ENCODE measurements around the gene DSCAM. TPM values are rescaled to one million over a fixed set of nuclear protein-coding genes. Genes with fewer than 3 reads are reported as not detected.

The DSCAM gene
- total and polyA plus RNA-seq, 2 experiments from 2014 or later = 0.07 TPM; not detected in 1

GRCh38 chr21:40687625-40688024 lies 159.3 kb downstream of the DSCAM start (continued):
- TF ChIP-seq ZNF114 (CRISPR knock-in tag; IDR thresholded peaks at IDR 0.05) = no peak
- no peak for TF ChIP-seq CTCF (conservative IDR thresholded peaks at IDR 0.05; ENCODE audit: low read depth in 2 of 2)

DNA sequence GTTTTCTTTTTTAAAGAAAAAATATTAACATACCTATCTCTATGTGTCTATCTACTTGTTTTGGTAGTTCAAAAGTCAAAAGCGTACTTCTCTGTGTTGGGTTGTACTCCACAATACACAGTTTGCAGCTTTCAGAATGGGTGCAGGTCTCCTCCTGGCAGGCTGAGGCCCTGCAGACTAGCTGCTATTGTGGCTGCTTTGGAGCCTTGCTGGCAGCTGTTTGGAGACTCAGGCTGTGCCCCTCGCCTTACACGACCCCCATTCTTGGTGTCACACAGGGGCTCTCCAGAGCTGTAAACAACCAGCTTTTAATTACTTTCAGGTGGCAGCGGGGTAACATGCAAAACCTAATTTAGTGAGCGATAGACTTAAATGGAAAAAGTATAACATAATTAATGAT lies 160.4 kb downstream of the DSCAM start:
- H3F3A ChIP-seq (replicated peaks; ENCODE audit: low read depth) = no peaks in the 10 kb centered on the region
- peaks cover 27% of the 10 kb centered on the region for H3K36me3 Mint-ChIP-seq (ENCODE audit: low read depth)
- H3K4me3 Mint-ChIP-seq = no peak overlapping the region
- no peaks in the 10 kb centered on the region for H3K9me2 ChIP-seq (ENCODE audit: insufficient read depth)
- no peak overlapping the region for H3K27ac ChIP-seq (ENCODE audit: low read depth)
- peaks cover 16% of the 10 kb centered on the region; the same call in 2 of the 3 replicates for H3K4me1 Mint-ChIP-seq
- no peaks in the 10 kb centered on the region for H3K79me2 ChIP-seq (replicated peaks; ENCODE audit: insufficient read depth)
- H3K4me2 ChIP-seq = no peak overlapping the region
- DNase-seq (ENCODE audit: low spot score) = no peak
- H4K20me1 ChIP-seq (replicated peaks; ENCODE audit: insufficient read depth) = no peaks in the 10 kb centered on the region
- ATAC-seq = peak; percentile 41; the same call in 1 of the 3 replicates
- no peaks in the 10 kb centered on the region; the same call in 1 of the 2 replicates for H3K36me3 ChIP-seq (ENCODE audit: insufficient read depth)
- no peak overlapping the region for H3K4me3 ChIP-seq
- no peak overlapping the region for H2AFZ ChIP-seq
- peaks cover 93% of the 10 kb centered on the region for H3K9me3 Mint-ChIP-seq
- peaks cover 9% of the 10 kb centered on the region for H3K27me3 Mint-ChIP-seq (ENCODE audit: insufficient read depth, low read depth, poor library complexity)
- no peaks in the 10 kb centered on the region for H3K27me3 ChIP-seq (ENCODE audit: insufficient read depth)
- H3K27ac Mint-ChIP-seq = no peak overlapping the region
- H3K4me1 ChIP-seq (ENCODE audit: insufficient read depth) = 0 out of 2 replicates have a peak, but pooled peaks cover 4% of the 10 kb centered on the region
- TF ChIP-seq JUNB (IDR thresholded peaks at IDR 0.05; ENCODE audit: unreplicated experiment) (no peak), REST (IDR thresholded peaks at IDR 0.05; ENCODE audit: unreplicated experiment) (no peak), CREB1 (CRISPR knock-in tag; IDR thresholded peaks at IDR 0.05; ENCODE audit: low read depth) (no peak), ETS1 (IDR thresholded peaks at IDR 0.05) (no peak), STAT1 (IDR thresholded peaks at IDR 0.05; ENCODE audit: unreplicated experiment) (no peak), EZH2 (IDR thresholded peaks at IDR 0.05; ENCODE audit: low read depth, unreplicated experiment) (no peak), POLR2AphosphoS5 (IDR thresholded peaks at IDR 0.05; ENCODE audit: low read depth) (no peak), NANOG (IDR thresholded peaks at IDR 0.05; ENCODE audit: borderline replicate concordance) (no peak), ZNF114 (CRISPR knock-in tag; IDR thresholded peaks at IDR 0.05) (no peak), EZH2phosphoT487 (IDR thresholded peaks at IDR 0.05; ENCODE audit: unreplicated experiment) (no peak), ZNF331 (CRISPR knock-in tag; IDR thresholded peaks at IDR 0.05; ENCODE audit: low read depth) (no peak)
- TF ChIP-seq, protein P1, sequence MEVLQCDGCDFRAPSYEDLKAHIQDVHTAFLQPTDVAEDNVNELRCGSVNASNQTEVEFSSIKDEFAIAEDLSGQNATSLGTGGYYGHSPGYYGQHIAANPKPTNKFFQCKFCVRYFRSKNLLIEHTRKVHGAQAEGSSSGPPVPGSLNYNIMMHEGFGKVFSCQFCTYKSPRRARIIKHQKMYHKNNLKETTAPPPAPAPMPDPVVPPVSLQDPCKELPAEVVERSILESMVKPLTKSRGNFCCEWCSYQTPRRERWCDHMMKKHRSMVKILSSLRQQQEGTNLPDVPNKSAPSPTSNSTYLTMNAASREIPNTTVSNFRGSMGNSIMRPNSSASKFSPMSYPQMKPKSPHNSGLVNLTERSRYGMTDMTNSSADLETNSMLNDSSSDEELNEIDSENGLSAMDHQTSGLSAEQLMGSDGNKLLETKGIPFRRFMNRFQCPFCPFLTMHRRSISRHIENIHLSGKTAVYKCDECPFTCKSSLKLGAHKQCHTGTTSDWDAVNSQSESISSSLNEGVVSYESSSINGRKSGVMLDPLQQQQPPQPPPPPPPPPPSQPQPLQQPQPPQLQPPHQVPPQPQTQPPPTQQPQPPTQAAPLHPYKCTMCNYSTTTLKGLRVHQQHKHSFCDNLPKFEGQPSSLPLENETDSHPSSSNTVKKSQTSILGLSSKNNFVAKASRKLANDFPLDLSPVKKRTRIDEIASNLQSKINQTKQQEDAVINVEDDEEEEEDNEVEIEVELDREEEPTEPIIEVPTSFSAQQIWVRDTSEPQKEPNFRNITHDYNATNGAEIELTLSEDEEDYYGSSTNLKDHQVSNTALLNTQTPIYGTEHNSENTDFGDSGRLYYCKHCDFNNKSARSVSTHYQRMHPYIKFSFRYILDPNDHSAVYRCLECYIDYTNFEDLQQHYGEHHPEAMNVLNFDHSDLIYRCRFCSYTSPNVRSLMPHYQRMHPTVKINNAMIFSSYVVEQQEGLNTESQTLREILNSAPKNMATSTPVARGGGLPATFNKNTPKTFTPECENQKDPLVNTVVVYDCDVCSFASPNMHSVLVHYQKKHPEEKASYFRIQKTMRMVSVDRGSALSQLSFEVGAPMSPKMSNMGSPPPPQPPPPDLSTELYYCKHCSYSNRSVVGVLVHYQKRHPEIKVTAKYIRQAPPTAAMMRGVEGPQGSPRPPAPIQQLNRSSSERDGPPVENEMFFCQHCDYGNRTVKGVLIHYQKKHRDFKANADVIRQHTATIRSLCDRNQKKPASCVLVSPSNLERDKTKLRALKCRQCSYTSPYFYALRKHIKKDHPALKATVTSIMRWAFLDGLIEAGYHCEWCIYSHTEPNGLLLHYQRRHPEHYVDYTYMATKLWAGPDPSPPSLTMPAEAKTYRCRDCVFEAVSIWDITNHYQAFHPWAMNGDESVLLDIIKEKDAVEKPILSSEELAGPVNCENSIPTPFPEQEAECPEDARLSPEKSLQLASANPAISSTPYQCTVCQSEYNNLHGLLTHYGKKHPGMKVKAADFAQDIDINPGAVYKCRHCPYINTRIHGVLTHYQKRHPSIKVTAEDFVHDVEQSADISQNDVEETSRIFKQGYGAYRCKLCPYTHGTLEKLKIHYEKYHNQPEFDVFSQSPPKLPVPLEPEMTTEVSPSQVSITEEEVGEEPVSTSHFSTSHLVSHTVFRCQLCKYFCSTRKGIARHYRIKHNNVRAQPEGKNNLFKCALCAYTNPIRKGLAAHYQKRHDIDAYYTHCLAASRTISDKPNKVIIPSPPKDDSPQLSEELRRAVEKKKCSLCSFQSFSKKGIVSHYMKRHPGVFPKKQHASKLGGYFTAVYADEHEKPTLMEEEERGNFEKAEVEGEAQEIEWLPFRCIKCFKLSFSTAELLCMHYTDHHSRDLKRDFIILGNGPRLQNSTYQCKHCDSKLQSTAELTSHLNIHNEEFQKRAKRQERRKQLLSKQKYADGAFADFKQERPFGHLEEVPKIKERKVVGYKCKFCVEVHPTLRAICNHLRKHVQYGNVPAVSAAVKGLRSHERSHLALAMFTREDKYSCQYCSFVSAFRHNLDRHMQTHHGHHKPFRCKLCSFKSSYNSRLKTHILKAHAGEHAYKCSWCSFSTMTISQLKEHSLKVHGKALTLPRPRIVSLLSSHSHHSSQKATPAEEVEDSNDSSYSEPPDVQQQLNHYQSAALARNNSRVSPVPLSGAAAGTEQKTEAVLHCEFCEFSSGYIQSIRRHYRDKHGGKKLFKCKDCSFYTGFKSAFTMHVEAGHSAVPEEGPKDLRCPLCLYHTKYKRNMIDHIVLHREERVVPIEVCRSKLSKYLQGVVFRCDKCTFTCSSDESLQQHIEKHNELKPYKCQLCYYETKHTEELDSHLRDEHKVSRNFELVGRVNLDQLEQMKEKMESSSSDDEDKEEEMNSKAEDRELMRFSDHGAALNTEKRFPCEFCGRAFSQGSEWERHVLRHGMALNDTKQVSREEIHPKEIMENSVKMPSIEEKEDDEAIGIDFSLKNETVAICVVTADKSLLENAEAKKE (CRISPR knock-in tag; IDR thresholded peaks at IDR 0.05) = no peak

Measured in GM23338 (cell line).